ENCODE measurements around the gene SUFU. TPM values are rescaled to one million over a fixed set of nuclear protein-coding genes. Genes with fewer than 3 reads are reported as not detected.

The SUFU gene
- total RNA-seq, 2 donors from 2014 or later, result 3.1 to 6.6 TPM

GRCh38 chr10:102595897-102596296 lies 92.1 kb downstream of the SUFU start:
- TF ChIP-seq CTCF (IDR thresholded peaks at IDR 0.05) (no peak), POLR2A (IDR thresholded peaks at IDR 0.05) (no peak)

GRCh38 chr10:102596506-102596971 lies 92.8 kb downstream of the SUFU start:
- peaks cover 13% of the 10 kb centered on the region for H3K4me1 ChIP-seq
- H3K27ac ChIP-seq, result no peak overlapping the region
- ATAC-seq (peak; percentile 77), DNase-seq (peak; percentile 57 to 67 (median 64))
- no peak overlapping the region for H3K4me3 ChIP-seq
- no peaks in the 10 kb centered on the region for H3K36me3 ChIP-seq (replicated peaks in 1 of 2; ENCODE audit: insufficient read depth in 1 of 2, low read depth in 2 of 2)
- TF ChIP-seq CTCF (IDR thresholded peaks at IDR 0.05) (peak; percentile 71 to 86 (median 77)), POLR2A (IDR thresholded peaks at IDR 0.05) (no peak)
- no peaks in the 10 kb centered on the region for H3K27me3 ChIP-seq
- 49 to 51% methylated on average over 3 of the region's 3 CpGs for WGBS, 2 donors
- H3K9me3 ChIP-seq, result no peaks in the 10 kb centered on the region
- intact Hi-C loops (cut with DNase I), result no loop called here

More at GRCh38 chr10:102595897-102596296, 92.1 kb downstream of the SUFU start:
- WGBS, 2 donors, result 67 to 83% methylated on average over 3 to 4 of the region's 4 CpGs
- ATAC-seq (no peak), DNase-seq (no peak)
- H3K36me3 ChIP-seq (replicated peaks in 1 of 2; ENCODE audit: insufficient read depth in 1 of 2, low read depth in 2 of 2), result no peaks in the 10 kb centered on the region
- intact Hi-C loops (cut with DNase I), result no loop called here
- no peaks in the 10 kb centered on the region for H3K9me3 ChIP-seq
- H3K4me3 ChIP-seq, result no peak overlapping the region
- H3K4me1 ChIP-seq, result peaks cover 13% of the 10 kb centered on the region
- H3K27ac ChIP-seq, result no peak overlapping the region
- H3K27me3 ChIP-seq, result no peaks in the 10 kb centered on the region

DNA sequence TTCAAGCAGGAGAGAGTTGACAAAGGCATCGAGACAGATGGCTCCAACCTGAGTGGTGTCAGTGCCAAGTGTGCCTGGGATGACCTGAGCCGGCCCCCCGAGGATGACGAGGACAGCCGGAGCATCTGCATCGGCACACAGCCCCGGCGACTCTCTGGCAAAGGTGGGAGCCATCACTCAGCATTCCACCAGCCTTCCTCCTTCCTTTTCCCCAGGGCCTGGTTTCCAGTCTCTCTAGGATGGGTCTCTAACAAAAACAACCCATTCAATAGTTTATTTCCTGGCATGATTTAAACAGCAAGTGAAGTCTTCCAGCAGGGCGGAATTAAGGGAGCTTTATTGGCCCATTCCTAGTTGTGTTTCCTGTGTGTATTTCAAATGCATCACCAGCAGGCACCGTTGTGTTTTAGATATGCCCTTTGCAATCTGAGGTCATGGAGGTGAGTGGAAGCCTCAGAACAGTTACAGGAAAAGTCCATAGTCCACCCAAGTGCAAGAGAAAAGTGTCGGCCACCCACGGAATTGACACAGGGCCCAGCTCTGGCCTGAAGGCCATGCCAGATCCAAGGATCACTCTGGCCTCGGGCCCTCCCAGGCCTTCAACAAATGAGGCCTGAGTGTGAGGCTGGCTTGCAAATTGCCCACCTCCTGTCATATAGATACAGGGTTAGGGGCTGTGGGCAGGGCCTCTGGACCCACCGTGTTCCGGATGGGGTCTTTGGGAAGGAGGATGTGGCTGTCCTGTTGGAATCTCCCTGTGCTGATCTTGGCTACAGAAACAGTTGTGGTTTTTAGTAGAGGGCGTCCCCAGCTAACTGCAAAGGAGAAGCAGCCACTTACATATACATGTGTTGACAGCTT lies 93.6 kb downstream of the SUFU start:
- H3K4me3 ChIP-seq, result no peak overlapping the region
- H3K27me3 ChIP-seq, result no peaks in the 10 kb centered on the region
- 57 to 64% methylated on average over 8 to 16 of the region's 16 CpGs for WGBS, 2 donors
- DNase-seq, result no peak
- no peaks in the 10 kb centered on the region for H3K9me3 ChIP-seq
- no peak for TF ChIP-seq CTCF (IDR thresholded peaks at IDR 0.05)
- no peak for TF ChIP-seq POLR2A (IDR thresholded peaks at IDR 0.05)
- H3K27ac ChIP-seq, result no peak overlapping the region
- no peaks in the 10 kb centered on the region for H3K36me3 ChIP-seq (replicated peaks in 1 of 2; ENCODE audit: insufficient read depth in 1 of 2, low read depth in 2 of 2)
- peaks cover 13% of the 10 kb centered on the region for H3K4me1 ChIP-seq
- intact Hi-C loops (cut with DNase I), result no loop called here
- ATAC-seq, result no peak

GRCh38 chr10:102598243-102598642 lies 94.5 kb downstream of the SUFU start:
- ATAC-seq (no peak), DNase-seq (no peak)
- Histone ChIP-seq H3K4me3 (no peak overlapping the region), H3K36me3 (replicated peaks in 1 of 2; ENCODE audit: insufficient read depth in 1 of 2, low read depth in 2 of 2) (peaks cover 0 to under 1% of the 10 kb centered on the region in 2 donors), H3K4me1 (peaks cover 5% of the 10 kb centered on the region), H3K9me3 (no peaks in the 10 kb centered on the region), H3K27ac (no peak overlapping the region), H3K27me3 (no peaks in the 10 kb centered on the region)
- 72 to 88% methylated on average over 8 of the region's 8 CpGs for WGBS, 2 donors
- TF ChIP-seq POLR2A (IDR thresholded peaks at IDR 0.05) (no peak), CTCF (IDR thresholded peaks at IDR 0.05) (no peak)
- intact Hi-C loops (cut with DNase I), result no loop called here
